Activated CD8-positive, alpha-beta memory T cell treated with anti-CD3 and anti-CD28 coated beads, Interleukin-2, amount 50 U/mL, for 1 hour (primary cell): ENCODE results near the gene SRSF3.
"Not testable (repeated sequence)": the region's sequence is repeated elsewhere in the genome, so short reads cannot be mapped to it uniquely, and the experiment has no call there.

Source experiments
- DNase-seq: peaks from one replicate; pipeline ENCODE4 v3.0.0-alpha.2; 2020; ENCODE audit errors: extremely low read depth

Gene SRSF3

DNA sequence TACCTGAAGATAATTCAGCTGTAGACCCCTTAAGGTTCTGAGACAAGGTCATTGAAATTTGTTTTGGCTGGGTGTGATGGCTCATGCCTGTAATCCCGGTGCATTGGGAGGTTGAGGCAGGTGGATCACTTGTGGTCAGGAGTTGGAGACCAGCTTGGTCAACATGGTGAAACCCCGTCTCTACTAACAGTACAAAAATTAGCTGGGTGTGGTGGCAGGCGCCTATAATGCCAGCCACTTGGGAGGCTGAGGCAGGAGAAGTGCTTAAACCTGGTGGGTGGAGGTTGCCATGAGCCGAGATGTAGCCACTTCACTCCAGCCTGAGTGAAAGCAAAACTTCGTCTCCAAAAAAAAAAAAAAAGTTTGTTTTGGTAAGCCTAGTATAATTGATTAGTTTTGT lies 11.0 kb downstream of the SRSF3 start:
- DNase-seq, result no peak

DNA sequence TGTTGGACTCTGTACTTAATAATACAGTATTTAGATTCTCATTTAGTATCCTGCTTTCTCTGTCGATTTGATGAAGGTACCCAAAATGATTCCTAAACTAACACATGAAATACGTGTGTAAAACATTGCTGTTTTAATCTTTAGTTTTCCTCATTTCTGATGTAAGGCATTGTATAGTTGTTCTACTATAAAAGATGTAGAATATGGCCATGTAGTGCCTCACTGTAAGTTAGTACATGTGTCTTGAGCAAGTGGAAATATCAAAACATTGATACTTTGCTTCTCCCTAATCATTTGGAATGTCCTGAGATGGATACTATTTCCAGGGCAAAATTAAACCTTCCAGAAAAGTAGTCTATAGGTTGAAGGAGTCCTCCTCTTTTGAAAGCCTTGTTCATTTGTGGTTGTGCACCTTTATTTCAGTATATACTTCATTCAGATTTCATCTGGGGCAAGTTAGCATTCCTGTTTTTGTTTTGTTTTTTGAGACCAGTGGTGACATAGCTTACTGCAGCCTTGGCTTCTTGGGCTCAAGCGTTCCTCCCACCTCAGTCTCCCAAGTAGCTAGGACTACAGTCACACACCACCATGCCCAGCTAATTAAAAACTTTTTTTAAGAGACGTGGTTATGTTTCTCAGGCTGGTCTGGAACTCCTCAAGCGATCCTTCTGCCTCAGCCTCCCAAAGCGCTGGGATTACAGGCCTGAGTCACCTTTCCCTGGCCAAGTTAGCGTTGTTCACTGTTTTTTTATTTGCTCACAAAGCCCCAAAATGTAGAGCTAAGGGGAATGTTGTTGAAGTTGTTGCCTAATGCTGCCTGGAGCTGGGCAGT lies 11.6 kb downstream of the SRSF3 start:
- DNase-seq, result no peak

GRCh38 chr6:36607305-36607682 lies 13.1 kb downstream of the SRSF3 start:
- not testable (repeated sequence) for DNase-seq

GRCh38 chr6:36607683-36608386 lies 13.7 kb downstream of the SRSF3 start:
- no peak for DNase-seq

DNA sequence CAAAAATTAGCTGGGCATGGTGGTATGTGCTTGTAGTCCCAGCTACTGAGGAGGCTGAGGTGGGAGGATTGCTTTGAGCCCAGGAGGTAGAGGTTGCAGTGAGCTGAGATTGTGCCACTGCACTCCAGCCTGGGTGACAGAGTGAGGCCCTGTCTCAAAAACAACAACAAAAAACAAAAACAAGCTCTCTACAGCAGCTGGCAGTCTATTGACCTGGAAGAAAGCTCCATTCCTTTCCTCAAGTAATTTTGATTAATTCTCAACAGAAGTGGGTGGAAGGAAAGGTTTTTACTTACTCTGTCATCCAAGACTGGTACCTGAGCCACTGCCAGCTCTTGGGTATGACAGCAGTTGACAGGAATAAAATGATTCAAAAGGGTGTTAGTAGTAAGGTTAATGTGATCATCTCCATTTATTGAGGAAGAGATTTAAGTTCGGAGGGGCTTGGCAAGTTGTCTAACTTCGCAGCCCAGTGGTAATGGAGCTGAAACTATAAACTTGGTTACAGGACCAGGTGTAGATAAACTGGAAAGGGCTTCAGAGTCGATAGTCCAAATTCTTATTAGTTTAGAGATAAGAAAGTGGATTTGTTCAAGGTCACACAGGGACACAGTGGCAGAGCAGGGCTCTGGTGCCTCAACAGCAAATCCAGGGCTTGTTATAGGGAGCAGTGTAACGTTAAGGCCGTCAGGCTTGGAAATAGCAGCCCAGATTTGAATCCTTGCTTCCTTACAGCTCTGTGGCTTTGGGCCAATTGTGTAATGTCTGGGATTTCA lies 14.8 kb downstream of the SRSF3 start:
- no peak for DNase-seq

- no peak for DNase-seq
Measured at GRCh38 chr6:36609582-36609981, 15.4 kb downstream of the SRSF3 start.

DNA sequence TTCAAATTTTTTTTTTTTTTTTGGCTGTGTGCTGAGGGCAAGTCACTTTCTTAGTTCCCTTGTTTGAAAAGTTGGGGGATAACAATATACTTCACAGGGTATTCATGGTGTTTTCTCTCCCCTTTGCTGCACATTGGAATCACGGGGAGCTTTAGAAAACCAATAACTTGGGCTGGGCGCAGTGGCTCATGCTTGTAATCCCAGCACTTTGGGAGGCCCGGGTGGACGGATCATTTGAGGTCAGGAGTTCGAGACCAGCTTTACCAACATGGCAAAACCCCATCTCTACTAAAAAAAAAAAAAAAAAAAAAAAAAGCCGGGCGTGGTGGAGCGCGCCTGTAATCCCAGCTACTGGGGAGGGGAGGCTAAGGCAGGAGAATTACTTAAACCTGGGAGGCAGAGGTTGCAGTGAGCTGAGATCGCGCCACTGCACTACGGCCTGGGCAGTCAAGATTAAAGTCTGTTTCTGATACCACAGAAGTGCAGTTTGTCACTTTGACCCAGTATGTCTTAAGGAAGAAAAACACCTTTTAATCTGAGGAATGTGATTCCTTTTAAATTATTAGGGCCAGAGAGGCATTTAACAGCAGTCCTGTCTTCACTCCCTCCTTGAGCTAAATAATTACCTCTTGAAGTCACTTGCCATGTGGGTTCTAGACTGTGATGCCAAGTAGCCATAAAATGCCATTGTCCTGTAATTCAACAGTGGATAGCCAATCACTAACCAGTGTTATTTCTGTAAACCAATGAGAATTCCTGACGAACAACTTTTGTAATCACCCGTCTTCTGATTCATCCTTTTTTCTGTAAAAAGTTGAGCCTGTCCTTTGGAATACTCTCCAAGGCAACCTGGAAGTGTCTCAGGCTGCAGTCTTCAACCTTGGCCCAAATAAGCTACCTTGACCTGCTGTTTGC lies 16.1 kb downstream of the SRSF3 start:
- DNase-seq, result no peak

- no peak for DNase-seq
Measured at GRCh38 chr6:36610956-36611336, 16.8 kb downstream of the SRSF3 start.

GRCh38 chr6:36611679-36612078 lies 17.5 kb downstream of the SRSF3 start:
- DNase-seq, result not testable (repeated sequence)

- no peak for DNase-seq
Measured at GRCh38 chr6:36612101-36612625, 18.0 kb downstream of the SRSF3 start.

GRCh38 chr6:36613200-36613995 lies 19.2 kb downstream of the SRSF3 start:
- no peak for DNase-seq

DNA sequence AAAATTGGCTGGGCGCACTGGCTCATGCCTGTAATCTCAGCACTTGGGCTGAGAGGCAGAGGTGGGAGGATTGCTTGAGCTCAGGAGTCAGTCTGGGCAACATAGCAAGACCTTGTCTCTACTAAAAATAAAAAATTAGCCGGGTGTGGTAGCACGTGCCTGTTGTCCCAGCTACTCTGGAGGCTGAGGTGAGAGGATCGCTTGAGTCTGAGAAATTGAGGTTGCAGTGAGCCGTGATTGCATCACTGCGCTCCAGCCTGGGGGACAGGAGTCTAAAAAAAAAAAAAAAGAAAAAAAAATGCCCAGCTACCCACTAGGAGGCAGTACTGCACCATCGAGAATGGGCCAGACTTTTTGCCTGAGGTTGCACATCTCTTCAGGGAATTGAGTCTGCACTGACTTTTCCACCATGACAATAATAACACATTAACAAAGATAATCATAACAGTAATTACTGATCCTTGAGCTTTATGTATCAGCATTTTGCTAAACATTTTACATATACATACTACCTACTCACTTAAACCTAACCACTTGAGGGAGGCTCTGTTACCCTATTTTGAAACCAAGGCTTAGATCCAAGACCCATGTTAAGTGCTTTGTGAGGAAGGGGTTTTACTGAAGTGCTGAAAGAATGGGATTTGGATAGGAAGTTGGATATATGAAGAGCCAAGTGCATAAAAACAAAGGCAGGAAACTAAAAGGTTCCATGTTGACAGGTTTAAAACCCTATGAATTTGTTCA lies 21.0 kb downstream of the SRSF3 start:
- DNase-seq, result no peak

DNA sequence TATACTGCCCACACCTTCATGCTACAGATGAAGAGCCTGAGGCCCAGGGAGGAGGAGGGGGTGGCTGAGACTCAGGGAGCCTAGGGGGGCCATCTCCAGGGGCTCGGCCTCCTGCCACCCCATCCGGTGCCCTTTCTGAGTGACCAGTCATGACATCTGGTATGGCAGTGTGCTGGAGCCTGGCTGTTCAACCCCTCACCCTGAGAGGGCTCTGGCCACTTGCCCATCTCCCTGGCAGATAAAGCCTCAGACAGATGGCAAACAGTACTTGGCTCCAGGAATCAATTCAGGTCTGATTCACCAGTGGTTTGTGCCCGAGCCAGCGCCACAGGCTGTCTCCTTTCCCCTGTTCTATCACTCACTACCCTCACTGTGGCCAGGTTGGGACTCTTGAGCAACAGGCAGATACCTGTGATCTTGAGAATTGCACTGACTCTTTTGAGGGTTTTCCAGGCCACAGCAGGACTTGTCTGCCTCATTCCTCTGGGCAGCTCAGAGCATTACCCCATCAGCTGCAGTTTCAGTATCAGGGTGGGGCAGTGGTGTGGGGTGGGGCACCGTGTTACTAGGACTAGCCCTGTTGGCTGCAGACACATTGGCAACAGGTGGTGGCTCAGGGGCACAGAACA lies 22.8 kb downstream of the SRSF3 start:
- DNase-seq, result no peak

DNA sequence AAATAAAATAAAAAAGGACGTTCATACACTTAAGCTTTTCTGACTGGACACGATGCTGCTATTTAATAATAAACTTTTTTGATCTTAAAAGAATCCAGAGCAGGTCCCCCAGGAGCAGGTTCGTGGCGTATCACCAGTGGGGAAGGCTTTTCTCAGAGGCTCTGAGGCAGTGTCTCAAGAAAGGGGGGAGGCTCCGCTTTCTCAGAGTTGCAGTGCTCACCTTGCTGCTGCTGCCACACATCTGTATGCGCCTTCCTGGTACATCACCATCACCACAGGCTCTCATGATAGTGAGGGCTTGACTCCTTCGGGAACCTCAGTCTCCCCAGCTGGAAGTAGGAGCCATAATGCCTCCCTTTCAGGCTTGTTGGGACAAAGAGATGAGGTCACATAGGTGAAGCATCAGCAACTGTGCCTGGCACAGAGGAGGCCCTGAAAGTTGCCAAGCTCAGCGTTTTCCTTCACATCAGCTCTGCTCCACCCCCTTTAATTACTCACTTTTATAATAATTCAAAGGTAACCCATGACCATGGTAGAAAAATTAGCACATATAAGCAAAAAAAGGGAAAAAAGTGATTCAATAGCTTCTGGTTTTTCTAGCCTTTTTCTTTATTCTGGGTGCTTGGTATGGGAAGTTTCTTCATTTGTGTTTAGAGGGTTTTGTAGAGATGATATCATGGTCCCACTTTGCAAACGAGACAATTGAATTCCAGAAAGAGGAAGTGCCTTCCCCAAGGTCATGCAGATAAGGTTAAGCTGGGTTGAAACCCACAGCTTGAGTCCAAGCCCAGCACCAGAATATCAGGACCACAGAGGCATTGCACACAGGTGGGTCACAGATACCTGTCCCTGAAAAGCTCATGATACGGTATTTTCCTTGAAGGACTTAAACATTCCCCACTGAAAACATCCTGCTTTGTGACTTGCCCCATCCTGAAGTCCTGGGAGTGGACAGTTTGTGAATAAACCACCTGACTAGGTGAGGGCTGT lies 24.5 kb downstream of the SRSF3 start:
- DNase-seq, result no peak

DNA sequence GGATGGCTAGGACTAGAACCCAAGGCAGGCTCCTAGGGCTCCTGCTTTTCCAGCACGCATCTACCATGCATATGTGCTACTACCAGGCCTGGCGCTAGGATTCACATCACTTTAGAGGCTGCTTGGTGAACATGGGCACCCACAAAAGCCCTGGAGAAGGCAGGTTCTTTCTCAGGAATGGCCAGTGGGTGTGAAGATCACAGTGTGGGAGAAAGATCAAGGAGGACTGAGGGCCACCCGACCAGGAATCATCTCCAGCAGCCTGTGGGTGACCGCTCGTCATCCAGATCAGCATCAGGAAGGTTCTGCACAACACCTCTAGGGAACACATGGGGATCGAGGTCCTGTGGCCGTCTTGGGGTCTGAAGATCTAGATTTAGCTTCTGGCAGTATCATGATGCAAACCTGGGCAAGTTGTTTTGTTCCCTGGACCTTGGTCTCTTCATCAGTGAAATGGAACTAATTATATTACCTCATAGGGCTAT lies 27.3 kb downstream of the SRSF3 start:
- DNase-seq, result no peak

DNA sequence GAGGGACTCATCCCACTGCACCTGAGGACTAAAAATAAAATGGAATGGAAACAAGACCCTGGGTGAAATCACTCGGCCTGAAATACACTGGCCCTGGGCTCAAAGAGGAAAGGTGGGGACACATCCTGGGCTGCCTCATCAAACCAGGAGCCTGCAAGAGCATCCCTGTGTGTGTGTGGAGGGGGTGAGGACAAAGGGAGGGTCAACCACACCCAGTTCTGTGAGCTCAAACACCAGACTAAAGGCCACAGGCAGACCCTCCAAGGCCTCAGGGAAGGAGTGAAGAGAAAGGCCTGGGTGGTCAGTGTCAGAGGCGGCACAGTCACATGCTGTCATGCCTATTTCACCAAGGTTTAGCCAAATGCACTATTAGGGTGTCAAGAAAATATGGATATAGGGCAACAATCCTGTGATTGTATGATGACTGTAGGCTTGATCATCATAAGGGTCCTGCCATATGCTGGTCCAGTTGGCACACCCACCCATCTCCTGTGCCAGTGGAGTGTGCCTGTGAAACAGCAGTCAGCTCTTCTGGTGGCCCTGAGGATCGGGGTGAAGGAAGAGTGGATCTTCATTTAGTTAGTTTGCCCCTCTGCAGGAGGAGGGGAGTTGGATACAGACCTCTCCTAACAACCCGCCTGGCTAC lies 28.9 kb downstream of the SRSF3 start:
- DNase-seq, result no peak
